GM21529 (cell line): ENCODE measurements around the gene TRIO.
A peak's percentile ranks its signal among the peaks of the same experiment; 100 is the strongest.

Experiments used
- ATAC-seq: cut with Tn5 transposase; IDR thresholded peaks from one replicate; pipeline ENCODE4 v1.9.1; 2021; ENCODE audit not compliant: unreplicated experiment

Gene TRIO

DNA sequence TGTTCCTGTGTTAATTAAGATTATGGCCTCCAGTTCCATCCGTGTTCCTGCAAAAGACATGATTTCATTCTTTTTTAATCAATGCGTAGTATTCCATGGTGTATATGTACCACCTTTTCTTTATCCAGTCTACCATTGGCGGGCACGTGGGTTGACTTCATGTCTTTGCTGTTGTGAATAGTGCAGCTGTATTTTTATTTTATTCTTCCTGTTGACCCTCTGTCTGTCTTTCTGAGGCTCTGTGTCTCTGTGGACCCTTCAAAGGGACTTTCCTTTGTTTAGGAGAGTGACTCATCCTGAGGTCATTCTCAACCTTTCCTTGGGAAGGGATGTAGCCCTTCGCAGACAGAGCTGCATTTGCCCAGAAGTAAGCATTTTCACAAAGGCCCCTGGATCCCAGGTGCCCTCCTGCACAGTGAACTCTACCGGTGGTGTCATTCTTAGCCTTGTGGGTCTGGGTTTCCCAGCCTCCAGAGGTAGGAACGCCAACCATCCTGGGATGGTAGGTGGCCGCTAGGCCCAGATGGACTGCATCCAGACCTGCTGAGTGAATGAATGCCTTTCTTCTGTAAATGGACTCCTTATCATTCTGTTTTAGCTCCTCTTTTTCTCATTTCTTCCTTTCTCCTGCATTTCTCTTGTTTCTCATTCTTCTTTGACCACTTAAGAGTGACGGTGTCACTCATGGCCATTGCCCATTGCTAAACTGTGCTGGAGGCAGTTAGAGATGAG, 22.4 kb downstream of the TRIO start:
- no peak for ATAC-seq

DNA sequence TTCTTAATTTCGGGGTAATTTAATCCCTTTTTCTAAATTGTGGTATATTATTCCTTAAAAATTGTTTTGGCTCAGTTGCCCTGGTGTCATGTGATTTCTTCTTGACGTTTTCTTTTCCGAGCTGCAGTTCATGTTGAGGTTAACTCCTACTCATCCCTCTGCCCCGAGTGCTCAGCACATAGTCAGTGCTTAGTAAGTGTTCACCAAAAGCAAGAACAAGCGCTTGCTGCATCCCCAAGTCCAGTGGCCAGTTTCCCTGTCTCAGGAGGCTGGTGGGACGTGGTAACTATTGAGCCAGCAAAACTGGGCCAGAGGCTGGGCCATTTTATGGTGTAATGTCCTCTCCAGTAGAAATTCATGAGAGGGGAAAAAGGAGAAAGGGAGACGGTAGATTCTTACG, 23.3 kb downstream of the TRIO start:
- no peak for ATAC-seq

DNA sequence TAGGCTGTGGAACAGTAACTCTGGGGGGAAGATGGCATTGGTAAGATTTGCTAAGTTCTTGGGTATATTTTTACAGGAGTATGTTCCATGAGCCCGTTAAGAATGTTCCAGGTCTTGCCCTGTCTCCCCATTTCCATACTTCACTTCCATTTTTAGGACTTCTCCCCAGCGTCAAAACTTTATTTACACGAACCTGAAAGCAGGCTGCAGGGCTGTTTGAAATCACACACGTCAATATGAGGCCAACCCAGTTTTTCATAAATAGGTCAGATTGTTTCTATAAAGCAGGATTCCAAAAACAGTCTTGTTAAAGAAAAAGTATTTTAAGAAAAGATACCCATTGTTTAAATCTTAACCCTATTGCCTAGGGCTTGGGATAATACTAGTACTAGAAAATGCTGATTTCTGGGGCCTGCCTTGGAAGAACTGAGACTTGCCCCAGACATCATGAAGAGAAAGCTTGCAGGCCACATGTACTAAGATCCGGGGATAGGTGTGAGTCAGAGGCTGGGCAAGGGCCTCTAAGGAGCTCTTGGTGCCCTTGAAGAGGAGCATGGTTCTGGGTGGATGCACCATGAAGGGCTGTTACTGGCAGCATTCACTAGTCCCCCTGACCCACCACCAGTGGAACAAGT, 24.2 kb downstream of the TRIO start:
- peak; percentile 36 for ATAC-seq

- ATAC-seq: peak; percentile 38
These were observed 25.1 kb downstream of the TRIO start for GRCh38 chr5:14168144-14168792.

- ATAC-seq: no peak
These were observed 25.7 kb downstream of the TRIO start for GRCh38 chr5:14168793-14169262.

DNA sequence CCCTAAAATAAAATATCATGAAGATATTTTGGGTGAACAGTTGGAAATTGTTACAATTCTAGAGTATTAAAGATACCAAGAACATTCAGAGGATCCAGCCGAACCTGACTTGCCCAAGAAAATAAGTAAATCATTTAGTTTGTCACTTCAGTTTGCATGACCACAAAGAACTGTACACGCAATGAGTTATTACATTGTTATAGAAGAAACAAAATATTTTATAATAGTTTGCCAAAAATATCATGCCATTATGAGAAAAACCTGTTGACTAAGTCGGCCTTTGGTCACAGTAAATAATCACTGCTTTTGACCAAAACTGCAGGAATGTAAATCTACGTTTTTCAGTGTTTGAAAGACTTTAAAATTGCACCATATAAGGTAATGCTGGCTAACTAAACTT, 27.9 kb downstream of the TRIO start:
- ATAC-seq: no peak

- no peak for ATAC-seq
These were observed 28.5 kb downstream of the TRIO start for GRCh38 chr5:14171621-14172020.

- peak; percentile 56 for ATAC-seq
These were observed 29.1 kb downstream of the TRIO start for GRCh38 chr5:14172149-14172795.

DNA sequence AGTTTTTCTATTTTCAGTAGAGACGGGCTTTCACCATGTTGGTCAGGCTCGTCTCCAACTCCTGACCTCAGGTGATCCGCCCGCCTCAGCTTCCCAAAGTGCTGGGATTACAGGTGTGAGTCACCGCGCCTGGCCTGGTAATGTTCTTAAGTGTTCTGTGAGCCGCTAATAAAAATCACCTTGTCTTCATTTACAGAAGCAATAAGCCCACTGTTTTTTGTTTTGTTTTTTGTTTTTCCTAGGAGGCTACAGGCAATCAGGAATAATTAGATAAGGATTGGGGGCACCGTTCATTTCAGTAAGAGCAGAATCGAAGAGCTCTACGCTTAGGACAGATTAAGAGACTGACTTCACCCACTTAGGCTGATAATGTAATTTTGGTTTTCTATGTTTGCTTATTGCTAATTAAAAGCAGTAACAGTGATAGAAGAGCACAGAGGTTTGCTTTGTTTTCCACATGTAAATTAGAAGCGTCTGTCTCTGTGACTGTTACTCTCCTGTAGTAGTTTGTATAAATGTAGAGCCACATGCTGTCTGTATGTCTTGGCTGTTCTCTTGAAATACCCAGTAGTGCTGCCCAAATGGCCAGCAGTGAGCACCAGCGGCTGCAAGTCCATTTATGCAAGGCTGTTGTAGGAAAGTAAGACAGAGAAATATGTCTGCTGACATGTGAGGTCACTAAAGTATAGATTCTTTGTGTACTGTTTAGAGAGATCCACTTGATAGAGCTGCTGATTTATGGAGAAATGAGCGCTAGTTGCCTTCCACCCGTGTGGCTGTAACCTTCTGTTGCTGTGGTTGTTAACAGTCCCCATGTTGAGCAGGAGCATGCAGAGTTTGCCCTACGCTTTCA, 30.5 kb downstream of the TRIO start:
- ATAC-seq: no peak

DNA sequence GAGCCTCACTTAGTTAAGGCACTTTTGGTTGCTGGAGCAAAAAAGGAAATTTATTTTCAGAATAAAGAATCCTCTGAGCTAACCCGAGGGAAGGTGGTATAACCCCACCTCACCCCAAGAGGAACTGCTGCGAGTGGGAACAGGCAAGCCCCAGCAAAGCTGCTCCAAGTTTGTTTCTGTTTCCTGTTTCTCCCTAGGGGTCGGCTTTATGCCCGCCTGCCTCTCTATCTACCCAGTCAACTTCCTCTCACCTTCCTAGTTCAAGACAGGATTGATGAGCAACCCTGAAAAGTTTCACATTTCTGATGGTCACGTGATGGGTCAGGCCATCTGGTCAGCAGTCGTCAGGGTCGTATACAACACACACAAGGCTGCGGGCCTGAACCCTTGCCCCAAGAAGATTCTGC, 31.1 kb downstream of the TRIO start:
- peak; percentile 33 for ATAC-seq

DNA sequence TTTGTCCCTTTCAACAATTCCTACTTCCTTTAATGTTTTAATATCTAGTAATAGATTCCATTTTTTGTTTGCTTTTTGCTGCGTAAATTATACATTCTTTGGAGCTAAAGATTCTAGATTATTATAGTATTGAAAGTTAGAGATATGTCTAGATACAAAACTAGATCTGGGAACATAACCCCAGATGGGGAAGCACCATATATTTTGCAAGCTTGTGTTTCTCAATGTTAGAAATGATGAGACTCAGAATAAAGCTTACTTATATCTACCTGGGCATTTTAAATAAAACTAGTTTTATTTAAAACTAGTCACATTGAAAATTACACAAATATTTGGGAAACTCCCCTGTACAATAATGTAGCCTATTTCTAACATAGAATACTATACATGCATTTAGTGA, 32.2 kb downstream of the TRIO start:
- no peak for ATAC-seq

- no peak for ATAC-seq
These were observed 33.7 kb downstream of the TRIO start for GRCh38 chr5:14176888-14177287.

GRCh38 chr5:14177634-14178033, 34.5 kb downstream of the TRIO start:
- ATAC-seq: no peak

- ATAC-seq: no peak
These were observed 34.9 kb downstream of the TRIO start for GRCh38 chr5:14178091-14178490.

GRCh38 chr5:14178671-14179211, 35.6 kb downstream of the TRIO start:
- ATAC-seq: no peak

- ATAC-seq: no peak
These were observed 36.3 kb downstream of the TRIO start for GRCh38 chr5:14179446-14179845.

DNA sequence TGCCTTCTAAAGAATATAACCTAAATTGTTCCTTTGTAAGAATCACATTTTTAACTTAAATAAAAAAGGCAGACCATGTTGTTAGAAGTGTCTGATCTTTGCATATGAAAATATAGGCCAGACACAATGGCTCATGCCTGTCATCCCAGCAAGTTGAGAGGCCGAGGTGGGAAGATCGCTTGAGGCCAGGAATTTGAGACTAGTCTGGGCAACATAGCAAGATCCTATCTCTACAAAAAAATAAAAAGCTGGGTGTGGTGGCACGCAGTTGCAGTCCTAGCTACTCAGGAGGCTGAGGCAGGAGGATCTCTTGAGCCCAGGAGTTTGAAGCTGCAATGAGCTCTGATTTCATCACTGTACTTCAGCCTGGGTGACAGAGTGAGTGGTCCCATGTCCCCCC, 37.3 kb downstream of the TRIO start:
- ATAC-seq: no peak

- no peak for ATAC-seq
These were observed 38.3 kb downstream of the TRIO start for GRCh38 chr5:14181299-14181968.

- ATAC-seq: no peak
These were observed 39.6 kb downstream of the TRIO start for GRCh38 chr5:14182761-14183160.
